ENCODE data around the gene ZNF506.
"Not testable (repeated sequence)": the region's sequence is repeated elsewhere in the genome, so short reads cannot be mapped to it uniquely, and the experiment has no call there.

Gene ZNF506

DNA sequence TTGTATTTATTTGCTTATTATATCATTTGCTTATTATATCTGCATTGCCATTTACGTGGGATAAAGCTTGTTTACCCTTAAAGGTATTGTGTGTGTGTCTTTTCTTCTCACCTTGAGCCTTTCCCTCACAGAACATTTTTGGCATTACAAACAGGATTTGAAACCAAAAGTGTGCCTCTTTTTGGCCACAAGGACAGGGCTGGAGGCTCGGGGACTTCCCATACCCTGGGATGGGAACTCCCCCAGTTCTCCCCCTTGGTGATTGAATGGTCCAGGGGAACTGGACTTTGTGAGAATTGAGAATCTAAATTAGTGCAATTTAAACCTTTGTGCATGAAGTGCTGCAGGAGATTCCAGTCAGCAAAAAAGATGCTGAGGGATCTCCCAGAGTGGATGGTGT, 2.4 kb upstream of the ZNF506 start:
- DNase-seq (ENCODE audit: insufficient read length): no peak
- TF ChIP-seq TAF1 (IDR thresholded peaks at IDR 0.05; ENCODE audit: borderline replicate concordance, low read depth, low read length) (no peak), POLR2AphosphoS5 (IDR thresholded peaks at IDR 0.05; ENCODE audit: low read depth, low read length) (no peak), POLR2A (IDR thresholded peaks at IDR 0.05; ENCODE audit: low read depth, low read length) (no peak)
- FAIRE-seq: no peak

GRCh38 chr19:19821976-19822375, 426 bp upstream of the ZNF506 start:
- not testable (repeated sequence) for DNase-seq (ENCODE audit: insufficient read length); FAIRE-seq

- FAIRE-seq: no peak
- DNase-seq (ENCODE audit: insufficient read length): no peak
- TF ChIP-seq POLR2AphosphoS5 (IDR thresholded peaks at IDR 0.05; ENCODE audit: low read depth, low read length) (no peak), POLR2A (IDR thresholded peaks at IDR 0.05; ENCODE audit: low read depth, low read length) (no peak), TAF1 (IDR thresholded peaks at IDR 0.05; ENCODE audit: borderline replicate concordance, low read depth, low read length) (no peak)
Observed at GRCh38 chr19:19820774-19821320, 703 bp downstream of the ZNF506 start.

- FAIRE-seq: no peak
- TF ChIP-seq TAF1 (IDR thresholded peaks at IDR 0.05; ENCODE audit: borderline replicate concordance, low read depth, low read length): no peak
- TF ChIP-seq POLR2A (IDR thresholded peaks at IDR 0.05; ENCODE audit: low read depth, low read length): no peak
- TF ChIP-seq POLR2AphosphoS5 (IDR thresholded peaks at IDR 0.05; ENCODE audit: low read depth, low read length): no peak
- DNase-seq (ENCODE audit: insufficient read length): no peak
Observed at GRCh38 chr19:19817357-19817756, 4.2 kb downstream of the ZNF506 start.

DNA sequence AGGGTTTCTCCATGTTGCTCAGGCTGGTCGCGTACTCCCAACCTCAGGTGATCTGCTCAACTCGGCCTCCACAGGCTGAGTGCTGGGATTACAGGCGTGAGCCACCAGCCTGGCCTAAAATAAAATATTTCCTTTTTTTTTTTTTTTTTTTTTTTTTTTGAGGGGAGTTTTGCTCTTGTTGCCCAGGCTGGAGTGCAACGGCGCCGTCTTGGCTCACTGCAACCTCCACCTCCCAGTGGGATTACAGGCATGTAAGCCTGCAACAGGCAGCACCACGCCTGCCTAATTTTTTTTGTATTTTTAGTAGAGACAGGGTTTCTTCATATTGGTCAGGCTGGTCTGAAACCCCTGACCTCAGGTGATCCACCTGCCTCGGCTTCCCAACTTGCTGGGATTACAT, 4.9 kb downstream of the ZNF506 start:
- TF ChIP-seq POLR2A (IDR thresholded peaks at IDR 0.05; ENCODE audit: low read depth, low read length): no peak
- TF ChIP-seq TAF1 (IDR thresholded peaks at IDR 0.05; ENCODE audit: borderline replicate concordance, low read depth, low read length): no peak
- TF ChIP-seq POLR2AphosphoS5 (IDR thresholded peaks at IDR 0.05; ENCODE audit: low read depth, low read length): no peak
- no peak for FAIRE-seq
- DNase-seq (ENCODE audit: insufficient read length): no peak

DNA sequence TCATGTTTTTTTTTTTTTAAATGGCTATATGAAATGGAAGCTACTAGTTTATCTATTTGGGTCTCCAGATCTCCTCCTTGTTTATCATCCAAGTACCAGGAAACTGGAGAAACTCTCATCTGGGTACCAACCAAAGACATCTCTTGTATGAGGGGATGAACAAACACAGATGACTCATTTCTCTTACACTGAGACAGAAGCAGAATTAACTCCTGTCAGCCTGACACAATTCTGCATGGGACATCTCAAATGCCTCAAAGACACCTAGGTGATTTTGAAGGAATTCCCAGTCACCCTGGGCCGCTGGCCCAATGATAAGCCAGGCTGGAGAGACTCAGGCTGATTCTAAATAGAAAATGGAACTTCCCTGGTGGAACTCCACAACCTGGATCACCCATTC, 9.6 kb downstream of the ZNF506 start:
- not testable (repeated sequence) for DNase-seq (ENCODE audit: insufficient read length); FAIRE-seq

- FAIRE-seq (no peak), DNase-seq (ENCODE audit: insufficient read length) (no peak)
- no peak for TF ChIP-seq POLR2AphosphoS5 (IDR thresholded peaks at IDR 0.05; ENCODE audit: low read depth, low read length)
- TF ChIP-seq POLR2A (IDR thresholded peaks at IDR 0.05; ENCODE audit: low read depth, low read length): no peak
- TF ChIP-seq TAF1 (IDR thresholded peaks at IDR 0.05; ENCODE audit: borderline replicate concordance, low read depth, low read length): no peak
Observed at GRCh38 chr19:19805480-19805879, 16.1 kb downstream of the ZNF506 start.

- FAIRE-seq: no peak
- DNase-seq (ENCODE audit: insufficient read length): no peak
- TF ChIP-seq POLR2A (IDR thresholded peaks at IDR 0.05; ENCODE audit: low read depth, low read length): no peak
Observed at GRCh38 chr19:19788015-19788414, 33.5 kb downstream of the ZNF506 start.

DNA sequence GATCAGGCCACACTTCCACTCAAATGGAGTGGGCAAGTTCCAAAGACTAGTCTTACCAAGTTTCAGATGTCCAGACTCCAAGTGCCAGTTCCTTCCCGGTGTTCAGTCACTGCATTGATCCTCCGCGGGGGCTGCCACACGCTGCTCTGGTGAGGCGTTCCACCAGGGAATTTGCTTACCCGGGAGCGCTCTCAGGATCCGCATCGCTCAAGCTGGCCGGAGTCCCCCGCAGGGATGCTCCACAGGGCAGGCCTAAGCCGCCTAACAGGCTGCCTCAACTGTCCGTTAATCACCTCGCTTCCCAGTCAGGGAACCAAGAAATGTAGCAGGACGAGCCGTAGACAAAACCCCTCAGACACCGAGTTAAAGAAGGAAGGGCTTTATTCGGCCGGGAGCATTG, 36.1 kb downstream of the ZNF506 start:
- not testable (repeated sequence) for DNase-seq (ENCODE audit: insufficient read length); FAIRE-seq

DNA sequence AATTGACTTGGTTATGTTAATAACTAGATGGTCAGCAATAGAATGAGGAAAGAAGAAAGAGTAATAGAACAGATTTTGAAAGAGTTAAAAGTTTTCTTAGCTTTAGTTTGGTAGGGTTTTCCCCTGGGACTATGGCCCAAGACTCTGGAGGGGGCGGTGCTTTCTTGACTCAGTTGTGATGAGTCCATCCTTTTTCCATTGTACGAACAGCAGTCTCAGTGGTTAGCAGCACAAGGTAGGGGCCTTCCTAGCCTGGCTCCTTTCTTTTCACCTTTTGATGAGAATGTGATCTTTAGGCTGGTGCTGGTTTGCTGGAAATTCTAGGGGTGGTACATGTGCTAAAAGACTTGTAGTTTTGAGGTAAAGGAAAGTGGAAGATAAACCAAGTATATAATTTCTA, 38.8 kb downstream of the ZNF506 start:
- FAIRE-seq (no peak), DNase-seq (ENCODE audit: insufficient read length) (no peak)
- TF ChIP-seq POLR2AphosphoS5 (IDR thresholded peaks at IDR 0.05; ENCODE audit: low read depth, low read length) (no peak), POLR2A (IDR thresholded peaks at IDR 0.05; ENCODE audit: low read depth, low read length) (no peak), TAF1 (IDR thresholded peaks at IDR 0.05; ENCODE audit: borderline replicate concordance, low read depth, low read length) (no peak)

GRCh38 chr19:19781791-19782190, 39.8 kb downstream of the ZNF506 start:
- FAIRE-seq; DNase-seq (ENCODE audit: insufficient read length): not testable (repeated sequence)

DNA sequence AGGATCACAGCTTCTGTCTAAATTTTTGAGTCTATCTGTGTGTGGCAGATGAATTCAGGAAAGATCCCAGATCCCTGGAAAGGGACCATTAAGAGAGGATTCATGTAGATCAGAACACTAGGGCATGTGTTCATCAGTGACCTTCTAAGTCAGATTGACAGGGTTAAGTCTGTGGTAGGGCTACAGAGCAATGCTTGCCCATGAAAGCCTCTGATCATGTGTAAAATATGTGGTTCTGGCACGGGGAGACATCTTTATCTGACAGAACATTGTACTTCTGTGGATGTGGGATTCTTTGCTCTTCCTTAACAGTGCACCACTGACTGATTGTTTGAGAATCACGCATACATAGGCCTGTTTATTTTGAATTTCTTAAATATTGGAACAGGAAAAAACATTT, 42.9 kb downstream of the ZNF506 start:
- TF ChIP-seq TAF1 (IDR thresholded peaks at IDR 0.05; ENCODE audit: borderline replicate concordance, low read depth, low read length): no peak
- TF ChIP-seq POLR2AphosphoS5 (IDR thresholded peaks at IDR 0.05; ENCODE audit: low read depth, low read length): no peak
- TF ChIP-seq POLR2A (IDR thresholded peaks at IDR 0.05; ENCODE audit: low read depth, low read length): no peak
- FAIRE-seq (no peak), DNase-seq (ENCODE audit: insufficient read length) (no peak)

DNA sequence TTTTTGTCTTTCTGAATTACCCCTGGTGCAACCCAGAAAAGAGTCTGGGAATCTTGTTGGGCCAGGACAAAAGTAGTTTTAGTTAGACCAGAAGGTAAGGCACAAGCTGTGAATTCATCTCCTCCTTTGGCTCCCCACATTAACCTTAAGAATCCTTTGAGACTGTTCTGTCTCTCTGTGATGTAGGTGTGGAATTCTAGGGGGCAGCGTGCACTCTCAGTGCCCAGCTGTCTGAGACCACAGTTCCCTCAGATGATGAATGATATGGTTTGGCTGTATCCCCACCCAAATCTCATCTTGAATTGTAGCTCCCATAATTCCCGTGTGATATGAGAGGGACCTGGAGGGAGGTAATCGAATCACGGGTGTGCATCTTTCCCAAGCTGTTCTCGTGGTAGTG, 43.9 kb downstream of the ZNF506 start:
- DNase-seq (ENCODE audit: insufficient read length): no peak
- FAIRE-seq: no peak
- TF ChIP-seq POLR2A (IDR thresholded peaks at IDR 0.05; ENCODE audit: low read depth, low read length): no peak
- TF ChIP-seq TAF1 (IDR thresholded peaks at IDR 0.05; ENCODE audit: borderline replicate concordance, low read depth, low read length): no peak
- TF ChIP-seq POLR2AphosphoS5 (IDR thresholded peaks at IDR 0.05; ENCODE audit: low read depth, low read length): no peak
